GM21367 (cell line): Measurements from ENCODE around the gene SEC14L1.

Experiments
- ATAC-seq: cut with Tn5 transposase; IDR thresholded peaks from one replicate; pipeline ENCODE4 v1.9.1; 2021; ENCODE audit not compliant: unreplicated experiment

SEC14L1 gene

DNA sequence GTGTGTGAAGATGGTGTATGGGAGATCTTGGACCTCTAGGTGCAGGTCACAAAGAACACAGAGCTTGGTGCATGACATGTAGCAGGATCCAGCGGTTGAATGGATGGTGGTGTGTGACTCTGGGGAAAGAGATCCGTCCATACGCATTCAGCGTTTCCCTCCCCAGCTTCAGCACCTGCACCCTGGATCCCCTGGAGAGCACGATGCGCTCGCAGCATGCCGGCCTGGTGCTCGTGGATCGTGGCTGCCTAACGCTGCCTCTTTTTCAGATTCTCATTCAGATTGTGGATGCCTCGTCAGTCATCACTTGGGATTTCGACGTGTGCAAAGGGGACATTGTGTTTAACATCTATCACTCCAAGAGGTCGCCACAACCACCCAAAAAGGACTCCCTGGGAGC is 70.9 kb downstream of the SEC14L1 start:
- no peak for ATAC-seq

DNA sequence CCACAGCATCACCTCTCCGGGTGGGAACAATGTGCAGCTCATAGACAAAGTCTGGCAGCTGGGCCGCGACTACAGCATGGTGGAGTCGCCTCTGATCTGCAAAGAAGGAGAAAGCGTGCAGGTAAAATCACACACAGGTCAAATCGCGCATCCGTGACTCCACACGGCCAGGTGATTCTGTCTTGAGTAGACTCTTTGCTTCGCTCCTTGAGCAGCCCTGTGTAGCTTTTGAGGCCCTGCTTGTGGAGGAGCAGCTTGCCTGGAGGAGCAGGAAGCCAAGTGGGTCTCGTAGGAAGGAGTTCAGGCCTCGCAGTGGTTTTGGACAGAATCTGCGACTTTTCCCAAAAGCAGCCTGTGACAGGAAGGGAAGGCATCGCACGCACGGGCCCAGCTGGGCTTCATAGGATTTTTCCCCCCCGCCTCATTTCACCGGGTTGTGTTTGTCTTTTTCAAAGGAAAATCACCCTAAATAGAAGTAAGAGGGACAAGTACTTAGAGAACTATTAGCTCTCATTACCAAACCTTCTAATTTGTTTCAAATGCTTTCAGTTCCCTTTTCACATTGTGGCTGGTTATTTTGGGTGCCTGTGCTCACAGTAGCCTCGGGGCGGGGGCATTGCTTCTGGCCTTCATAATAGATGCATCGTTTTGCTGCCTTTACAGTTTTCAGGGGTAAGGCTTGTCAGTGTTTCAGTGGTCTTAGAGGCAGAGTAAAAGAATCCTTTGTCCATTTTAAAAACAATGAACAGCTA is 71.5 kb downstream of the SEC14L1 start:
- ATAC-seq = peak; percentile 51

DNA sequence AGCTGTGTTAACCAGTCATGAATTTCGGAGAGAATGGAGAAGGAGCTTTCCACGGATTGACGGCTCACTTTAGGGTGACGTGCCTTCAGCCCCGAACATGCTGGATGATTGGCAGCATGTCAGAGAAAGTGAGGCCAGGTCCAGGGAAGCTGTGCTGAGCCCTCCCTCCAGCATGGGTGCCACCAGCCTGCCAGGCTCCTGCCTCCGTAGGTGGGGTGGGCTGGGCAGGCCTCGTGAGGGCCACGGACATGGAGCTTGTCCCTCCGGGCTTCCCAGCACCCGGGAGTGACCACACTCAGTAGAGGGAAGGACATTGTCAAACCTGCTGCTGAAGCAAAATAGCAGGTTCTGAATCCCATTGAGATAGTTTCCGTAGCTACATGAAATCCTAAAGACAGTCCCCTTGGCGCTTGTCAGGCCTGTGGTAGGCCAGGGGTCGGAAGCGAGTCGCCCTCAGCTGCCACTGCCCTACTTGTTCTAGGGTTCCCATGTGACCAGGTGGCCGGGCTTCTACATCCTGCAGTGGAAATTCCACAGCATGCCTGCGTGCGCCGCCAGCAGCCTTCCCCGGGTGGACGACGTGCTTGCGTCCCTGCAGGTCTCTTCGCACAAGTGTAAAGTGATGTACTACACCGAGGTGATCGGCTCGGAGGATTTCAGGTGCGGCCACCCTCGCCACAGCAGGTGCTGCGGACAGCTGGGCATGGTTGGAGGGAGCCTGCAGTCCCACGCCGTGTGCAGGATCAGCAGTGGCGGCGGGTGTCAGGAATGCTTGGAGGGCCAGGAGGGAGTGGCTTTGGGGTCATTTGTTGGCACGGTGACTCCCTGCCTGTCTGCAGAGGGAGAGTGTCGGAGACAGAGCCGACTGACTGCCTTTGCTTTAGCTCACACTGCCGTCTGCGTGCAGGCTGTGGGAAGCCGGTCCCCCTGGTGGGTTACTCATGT is 72.3 kb downstream of the SEC14L1 start:
- no peak for ATAC-seq

DNA sequence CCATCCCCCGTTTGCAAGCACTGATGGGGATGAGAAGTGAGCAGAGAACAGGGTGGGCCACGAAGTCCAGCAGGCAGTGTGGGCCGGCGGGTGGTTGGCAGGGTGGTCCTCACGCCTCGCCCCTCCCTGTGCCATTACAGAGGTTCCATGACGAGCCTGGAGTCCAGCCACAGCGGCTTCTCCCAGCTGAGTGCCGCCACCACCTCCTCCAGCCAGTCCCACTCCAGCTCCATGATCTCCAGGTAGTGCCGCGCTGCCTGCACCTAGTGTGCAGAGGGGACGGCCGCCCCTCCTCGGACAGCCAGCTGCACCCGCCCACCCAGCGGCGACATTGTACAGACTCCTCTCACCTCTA is 73.0 kb downstream of the SEC14L1 start:
- ATAC-seq = no peak

DNA sequence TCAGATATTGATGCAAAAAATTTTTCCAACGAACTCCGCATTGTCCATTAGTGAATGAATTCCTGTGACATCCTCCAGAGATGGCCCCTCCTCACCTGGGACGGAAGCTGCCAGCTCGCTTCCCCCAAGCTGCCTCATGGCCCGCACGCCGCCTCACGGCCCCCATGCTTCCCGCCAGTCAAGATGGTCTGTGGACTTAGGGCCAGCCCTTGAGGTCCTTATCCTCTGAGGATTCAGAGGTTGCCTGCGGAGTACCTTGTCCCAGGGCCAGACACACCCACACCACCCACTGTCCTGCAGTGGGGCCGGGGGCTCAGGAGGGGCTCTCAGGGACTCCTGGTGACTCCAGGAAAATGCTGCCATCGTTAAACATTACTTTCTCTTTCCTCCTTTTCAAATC is 73.6 kb downstream of the SEC14L1 start:
- ATAC-seq = no peak

DNA sequence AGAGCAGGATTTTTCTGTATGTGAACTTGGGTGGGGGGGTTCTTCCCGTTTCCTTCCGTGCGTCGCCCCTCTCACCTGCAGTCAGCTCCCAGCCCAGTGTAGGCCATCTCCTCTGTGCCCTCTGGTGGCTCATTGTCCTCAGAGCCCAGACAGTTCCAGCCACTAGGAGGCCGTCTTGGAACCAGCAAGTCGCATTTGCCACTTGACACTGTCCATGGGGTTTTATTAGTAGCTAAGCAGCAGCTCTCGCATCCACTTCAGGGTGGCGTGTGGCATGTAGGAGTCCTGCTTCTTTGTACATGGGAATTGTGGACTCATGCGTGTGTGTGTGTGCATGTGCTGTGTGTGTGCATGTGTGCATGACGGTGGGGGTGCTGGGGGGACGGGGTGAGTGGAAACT is 74.0 kb downstream of the SEC14L1 start:
- ATAC-seq = no peak

DNA sequence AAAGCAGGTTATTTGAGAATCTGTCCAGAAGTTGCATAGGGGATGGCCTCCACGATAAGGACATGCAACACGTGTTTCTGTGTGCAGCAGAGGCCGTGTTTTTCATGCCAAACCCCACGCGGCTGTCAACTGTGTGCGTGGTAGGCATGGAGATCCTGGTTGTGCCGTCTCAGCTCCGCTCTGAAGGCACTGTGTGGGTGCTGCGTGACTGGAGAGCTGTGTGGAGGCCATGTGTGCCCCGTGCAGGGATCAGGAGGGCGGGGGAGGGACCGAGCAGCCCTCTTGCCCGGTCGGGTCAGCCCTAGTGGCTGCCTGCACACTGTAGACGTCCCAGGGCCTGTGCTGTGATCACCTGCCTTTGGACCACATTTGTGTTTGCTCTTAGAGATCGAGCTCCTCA is 74.5 kb downstream of the SEC14L1 start:
- no peak for ATAC-seq

DNA sequence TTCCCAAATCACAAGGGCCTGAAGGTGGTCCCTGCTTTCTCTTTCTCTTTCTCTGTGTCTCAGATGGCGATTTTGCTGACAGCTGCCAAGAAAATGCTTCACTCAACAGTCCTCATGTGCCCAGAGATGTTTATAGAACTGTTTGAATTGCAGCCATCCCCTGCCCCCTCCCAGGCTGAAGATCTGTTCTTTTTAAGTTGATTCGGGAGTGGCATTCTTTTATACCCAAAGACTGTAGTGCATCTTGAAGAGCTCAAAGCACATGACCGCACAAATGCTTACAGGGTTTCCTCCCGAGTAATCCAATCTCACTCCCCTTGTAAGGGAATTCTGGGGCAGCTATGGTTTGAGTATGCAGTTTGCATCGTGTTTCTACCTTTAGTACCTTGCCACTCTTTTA is 75.7 kb downstream of the SEC14L1 start:
- ATAC-seq = no peak

DNA sequence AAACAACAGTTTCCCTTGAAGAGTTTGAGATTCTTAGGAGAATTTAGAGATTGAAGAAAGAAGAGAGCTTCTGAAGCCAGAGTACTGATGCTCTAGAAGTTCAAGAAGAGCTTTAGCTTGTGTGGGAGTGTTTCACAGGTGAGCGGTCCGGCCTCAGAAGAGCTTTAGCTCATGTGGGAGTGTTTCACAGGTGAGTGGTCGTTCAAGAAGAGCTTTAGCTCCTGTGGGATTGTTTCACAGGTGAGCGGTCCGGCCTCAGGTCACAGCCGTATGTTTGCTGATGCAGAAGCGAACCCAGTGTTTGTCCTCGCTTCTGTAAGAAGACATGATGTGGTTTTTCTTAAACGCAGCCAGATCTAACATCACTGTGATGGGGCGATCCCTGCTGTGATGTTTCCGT is 76.4 kb downstream of the SEC14L1 start:
- no peak for ATAC-seq

DNA sequence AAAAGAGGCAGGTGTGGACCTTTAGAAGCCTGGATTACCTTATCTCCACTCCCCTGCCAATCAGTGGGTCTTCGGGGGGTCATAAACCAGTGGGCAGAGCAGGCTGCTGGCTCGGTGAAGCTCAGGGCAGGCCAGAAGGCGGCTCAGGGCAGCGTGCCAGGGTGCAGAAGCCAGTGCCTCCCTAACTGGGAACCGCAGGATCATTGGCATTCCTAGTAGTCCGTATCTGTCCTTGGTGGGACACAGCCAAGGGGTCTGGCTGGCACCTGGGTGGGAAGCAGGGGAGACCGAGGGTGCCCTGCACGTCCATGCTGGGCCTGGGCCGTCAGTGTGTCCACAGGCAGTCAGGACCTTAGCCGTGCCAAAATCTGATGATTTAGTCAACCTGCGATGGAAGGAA is 76.8 kb downstream of the SEC14L1 start:
- no peak for ATAC-seq

DNA sequence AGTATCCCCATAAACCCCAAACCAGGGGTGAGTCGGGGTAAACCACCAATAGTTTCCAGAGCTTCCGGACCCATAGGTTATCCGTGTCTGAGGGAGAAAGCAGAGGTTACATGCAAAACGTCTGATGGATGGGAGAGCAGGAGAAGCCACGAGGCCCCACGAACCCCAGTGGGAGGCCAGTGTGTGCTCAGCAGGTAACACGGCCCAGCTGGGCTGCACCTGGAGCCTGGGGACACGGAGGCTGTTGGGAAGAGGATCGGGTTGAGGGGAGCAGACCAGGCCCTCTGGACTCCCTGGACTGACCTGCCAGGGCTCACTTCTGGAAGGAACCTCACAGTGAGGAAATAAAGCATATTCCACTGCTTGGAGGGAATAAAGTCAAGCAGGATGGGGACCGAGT is 78.1 kb downstream of the SEC14L1 start:
- no peak for ATAC-seq

DNA sequence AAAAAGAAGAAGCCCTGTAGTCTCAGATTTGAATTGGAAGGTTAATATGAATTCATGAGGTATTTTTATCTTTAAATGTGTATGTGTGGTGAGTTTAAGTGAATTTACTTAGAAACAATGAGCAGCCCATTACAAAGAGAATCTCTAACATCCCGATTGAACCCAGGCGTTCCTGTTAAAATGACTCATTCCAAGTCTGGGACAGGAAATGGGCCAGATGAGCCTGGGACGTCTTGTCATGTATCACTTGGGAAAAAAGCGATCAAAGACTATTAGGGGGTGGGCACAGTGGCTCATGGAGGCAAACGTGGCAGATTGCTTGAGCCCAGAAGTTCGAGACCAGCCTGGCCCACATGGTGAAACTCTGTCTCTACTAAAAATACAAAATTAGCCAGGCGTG is 81.6 kb downstream of the SEC14L1 start:
- no peak for ATAC-seq

DNA sequence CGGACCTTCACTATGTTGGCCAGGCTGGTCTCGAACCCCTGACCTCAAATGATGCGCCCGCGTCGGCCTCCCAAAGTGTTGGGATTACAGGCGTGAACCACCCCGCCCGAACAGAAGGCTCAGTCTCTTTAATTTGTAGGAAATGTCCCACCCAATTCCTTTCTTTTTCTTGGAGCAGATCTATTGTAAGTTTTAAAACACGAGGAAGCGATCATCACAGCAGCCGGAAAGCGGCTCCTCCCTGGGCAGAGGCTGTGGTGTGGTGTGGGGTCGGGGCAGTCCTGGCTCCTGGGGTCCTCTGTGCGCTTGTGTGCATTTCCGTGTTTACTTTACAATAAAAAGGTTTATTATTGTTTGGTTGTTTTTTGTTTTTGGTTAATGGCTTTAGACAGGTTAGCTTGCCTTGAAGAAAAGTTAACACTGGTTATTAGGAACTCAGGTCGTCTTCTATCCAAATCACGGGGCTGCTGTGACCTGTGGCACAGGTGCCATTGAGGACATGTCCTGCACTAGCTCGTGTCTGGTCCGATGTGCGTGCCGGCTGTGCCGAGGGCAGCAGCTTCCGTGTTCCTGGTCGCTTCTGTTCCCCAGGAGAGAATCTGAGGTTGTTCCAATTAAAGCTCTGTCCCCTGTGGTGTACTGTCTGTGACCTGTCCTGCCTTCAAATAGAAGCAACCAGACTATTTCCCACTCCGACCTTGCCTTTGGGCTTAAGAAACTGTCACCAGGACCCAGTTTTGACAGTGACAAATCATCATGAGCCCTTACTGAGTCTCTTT is 83.1 kb downstream of the SEC14L1 start:
- no peak for ATAC-seq

DNA sequence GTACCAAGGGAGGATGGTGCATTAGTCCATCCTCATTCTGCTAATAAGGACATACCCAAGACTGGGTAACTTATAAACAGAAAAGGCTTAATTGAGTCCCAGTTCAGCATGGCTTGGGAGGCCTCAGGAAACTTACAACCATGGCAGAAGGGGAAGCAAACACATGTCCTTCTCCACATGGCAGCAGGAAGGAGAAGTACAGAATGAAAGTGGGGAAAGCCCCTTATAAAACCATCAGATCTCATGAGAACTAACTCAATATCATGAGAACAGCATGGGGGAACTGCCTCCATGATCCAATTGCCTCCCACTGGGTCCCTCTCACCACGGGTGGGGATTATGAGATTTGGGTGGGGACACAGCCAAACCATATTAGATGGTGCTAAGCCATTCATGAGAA is 84.5 kb downstream of the SEC14L1 start:
- ATAC-seq = no peak

DNA sequence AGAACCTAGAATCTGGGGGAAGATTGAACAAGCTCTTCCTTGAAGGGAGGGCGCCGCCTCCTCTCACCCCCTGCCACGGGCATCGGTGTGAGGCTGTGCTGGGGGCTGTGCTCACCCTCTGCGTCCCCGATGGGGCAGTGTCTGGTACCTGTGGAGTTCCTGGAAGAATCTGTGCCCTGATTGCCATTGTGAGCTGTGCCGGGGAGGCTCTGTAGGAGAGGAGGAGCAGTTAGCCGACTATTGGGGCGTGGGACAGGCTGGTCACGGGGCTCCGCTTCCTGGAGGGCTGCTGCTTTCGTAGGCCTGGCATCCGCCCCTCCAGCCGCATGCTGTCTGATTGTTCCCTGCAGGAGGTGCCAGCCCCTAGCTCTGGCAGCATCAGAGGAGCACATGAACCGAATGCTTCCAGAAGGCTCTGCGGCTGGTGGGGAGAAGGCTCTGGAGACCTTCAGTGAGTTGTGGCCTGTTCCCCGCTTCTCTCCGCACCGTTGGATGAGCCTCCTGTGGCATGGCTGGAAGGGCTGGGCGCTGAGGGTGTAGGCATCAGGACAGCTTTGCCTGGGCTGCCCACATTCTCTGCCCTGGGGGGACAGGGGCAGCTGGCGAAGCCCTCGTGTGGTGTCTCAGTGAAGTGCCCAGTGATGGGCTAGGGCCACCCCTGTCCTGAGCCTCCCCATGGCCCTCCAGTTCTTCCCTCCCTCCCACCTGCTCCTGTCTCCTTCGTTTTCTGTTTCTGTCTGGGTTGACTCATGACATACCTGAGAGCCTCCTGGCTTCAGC is 86.9 kb downstream of the SEC14L1 start:
- ATAC-seq = no peak

DNA sequence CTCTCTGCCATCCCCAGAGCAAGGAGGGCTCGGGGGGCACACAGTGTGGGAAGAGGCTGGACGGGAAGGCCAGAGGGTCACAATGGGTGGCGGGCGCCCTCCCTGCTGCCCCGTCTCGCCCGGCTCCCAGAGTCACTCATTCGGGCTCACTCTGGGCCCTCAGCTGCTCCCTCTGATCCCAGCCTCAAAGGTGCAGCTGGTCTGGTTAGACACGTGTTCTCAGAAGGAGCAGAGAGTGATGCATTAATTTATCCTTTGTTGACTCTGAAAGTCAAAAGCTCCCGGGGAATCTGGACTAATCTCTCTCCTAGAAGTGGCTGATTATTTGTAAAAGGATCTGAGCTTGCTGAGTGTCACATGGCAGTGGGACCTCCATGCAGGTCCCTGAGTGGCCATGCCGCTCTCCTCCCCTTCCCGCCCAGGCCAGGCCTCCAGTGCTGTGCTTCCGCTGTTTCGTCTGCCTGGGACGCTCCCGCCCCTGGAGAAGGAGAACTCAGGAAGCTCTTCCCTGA is 87.5 kb downstream of the SEC14L1 start:
- no peak for ATAC-seq

DNA sequence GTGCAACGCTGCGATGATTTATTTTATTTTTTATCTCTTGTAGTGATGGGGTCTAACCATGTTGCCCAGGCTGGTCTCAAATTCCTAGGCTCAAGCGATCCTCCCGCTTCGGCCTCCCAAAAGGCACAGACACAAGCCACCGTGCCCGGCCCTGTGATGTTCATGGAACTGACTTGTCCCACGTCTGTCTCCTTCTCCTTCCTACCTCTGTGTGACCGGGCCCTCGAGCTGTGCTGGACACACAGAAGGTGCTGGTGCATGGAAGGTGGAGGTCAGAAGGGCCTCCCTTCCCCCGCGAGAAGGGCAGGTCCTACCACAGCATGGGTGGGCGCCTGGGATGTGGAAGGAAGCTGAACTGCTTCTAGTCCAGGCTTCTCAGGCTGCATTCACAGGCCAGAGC is 88.0 kb downstream of the SEC14L1 start:
- no peak for ATAC-seq

DNA sequence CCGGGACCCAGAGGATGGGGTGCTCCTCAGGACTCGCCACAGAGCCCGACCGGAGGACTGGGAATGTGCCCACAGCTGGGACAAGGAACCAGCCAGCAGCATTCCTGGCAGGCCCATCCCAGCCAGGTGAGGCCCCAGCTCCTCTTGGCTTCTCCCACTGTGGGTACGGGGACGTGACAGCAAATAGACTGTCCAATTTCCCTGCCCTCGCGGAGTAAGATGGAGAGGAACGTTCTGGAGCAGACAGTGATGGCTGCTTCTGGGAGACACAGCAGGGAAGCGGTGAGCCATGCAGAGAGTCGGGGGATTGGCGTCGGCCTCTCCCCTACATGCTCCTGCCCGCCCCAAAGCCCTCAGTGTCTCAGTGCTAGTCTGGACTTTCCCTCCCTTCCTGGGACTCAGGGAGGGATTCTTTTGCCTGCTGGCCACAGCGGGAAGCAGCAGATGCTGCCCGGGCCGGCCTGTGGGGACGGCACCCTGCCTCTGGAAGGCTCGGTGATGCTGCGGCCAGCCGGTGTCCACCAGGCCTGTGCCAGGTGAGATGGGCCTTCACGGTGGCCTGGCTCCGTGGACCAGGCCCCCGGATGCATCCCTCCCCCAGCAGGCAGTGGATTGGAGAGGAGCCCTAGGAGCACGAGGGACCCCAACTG is 89.1 kb downstream of the SEC14L1 start:
- ATAC-seq = no peak

DNA sequence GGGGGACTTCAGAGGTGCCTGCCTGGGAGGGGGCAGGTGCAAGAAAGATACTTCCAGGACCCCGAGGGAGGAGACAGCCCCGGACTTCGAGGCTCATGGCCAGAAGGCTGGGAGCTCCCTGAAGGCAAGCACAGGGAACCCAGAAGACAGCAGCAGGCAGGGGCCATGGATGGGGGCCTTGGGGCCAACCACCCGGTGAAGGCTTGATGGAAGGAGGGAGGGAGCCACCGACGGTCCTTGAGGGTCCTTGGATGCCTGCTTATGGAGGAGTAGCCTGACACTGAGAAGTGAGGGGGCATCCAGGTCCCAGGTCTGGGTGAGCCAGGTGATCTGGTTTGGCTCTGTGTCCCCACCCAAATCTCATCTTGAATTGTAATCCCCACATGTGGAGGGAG is 89.7 kb downstream of the SEC14L1 start:
- no peak for ATAC-seq
